ENCODE measurements around the gene ROBO4.

DNA sequence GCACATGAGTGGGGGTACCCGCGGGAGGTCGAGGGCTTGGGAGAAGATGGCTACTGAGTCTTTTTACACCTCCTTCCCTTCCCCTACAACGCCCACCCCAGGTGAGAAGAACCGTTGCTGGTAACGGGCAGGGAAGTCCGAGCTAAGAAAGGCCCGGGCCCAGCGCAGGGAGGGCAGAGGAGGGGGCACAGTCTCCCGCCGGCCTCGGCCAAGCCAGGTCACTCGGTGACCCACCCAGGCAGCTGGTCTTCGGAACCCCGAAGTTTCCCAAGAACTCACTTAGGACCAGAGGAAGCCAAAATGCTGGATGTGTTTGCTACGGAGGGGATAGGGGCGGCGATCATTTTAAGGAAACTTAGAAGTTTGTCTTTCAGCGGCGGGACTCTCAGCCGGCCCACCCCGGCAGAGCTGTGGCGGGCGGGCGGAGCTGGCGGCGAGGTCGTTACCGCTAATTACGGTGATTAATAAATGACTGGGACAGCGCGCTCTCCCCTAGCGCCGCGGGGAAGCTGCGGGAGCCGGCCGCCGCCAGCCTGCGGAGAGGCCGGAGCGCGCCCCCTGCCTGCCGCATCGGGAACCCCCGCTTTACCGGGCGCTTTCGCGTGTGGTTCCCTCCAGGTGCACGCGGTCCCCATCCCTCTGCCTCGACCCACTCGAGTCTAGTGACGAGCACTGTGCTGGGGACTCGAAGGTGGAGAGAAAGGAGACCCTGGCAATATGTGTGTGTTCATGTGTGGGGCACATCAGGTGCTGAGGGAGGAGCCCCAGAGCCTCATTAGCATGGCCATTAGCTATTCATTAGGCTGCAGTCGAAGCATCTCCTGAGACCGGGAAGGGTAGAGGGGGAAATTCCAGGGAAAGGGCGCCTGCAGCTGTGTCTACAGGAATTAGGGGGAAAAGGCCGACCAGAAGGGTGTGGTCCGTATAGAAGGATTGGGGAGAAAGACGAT is 31.5 kb downstream of the ROBO4 start:
- TF ChIP-seq FOXK2 (IDR thresholded peaks at IDR 0.05) (no peak), FOXA1 (IDR thresholded peaks at IDR 0.05) (no peak), FOXM1 (IDR thresholded peaks at IDR 0.05; ENCODE audit: borderline replicate concordance) (no peak), CTBP1 (IDR thresholded peaks at IDR 0.05; ENCODE audit: borderline replicate concordance) (no peak), ZNF384 (IDR thresholded peaks at IDR 0.05) (no peak), TARDBP (IDR thresholded peaks at IDR 0.05) (no peak), LEF1 (IDR thresholded peaks at IDR 0.05; ENCODE audit: borderline replicate concordance) (no peak), PKNOX1 (IDR thresholded peaks at IDR 0.05) (no peak)

Data from HEK293T (cell line).